GM12878 (cell line): ENCODE data around the gene PON3. TPM values are rescaled to one million over a fixed set of nuclear protein-coding genes. Genes with fewer than 3 reads are reported as not detected.

ENCODE experiments used
- ATAC-seq: fragments of 200-7000 bp; cut with Tn5 transposase; 3 replicates; pipeline ENCODE4 v1.9.1; 2020; ENCODE audit warnings: mild to moderate bottlenecking, moderate library complexity
- BruUV-seq: library from RNA; stranded (reverse); fragments of 400-500 nt; replicated peaks from 2 replicates; lab custom pipeline; 2021; lab: Mats Ljungman, UMichigan
- CTCF ChIA-PET: fragments of 300-600 bp; sonication (Branson Sonifier 250); formaldehyde crosslinking; extraction: SDS; loops from one replicate; lab custom pipeline; 2021; ENCODE audit warnings: inconsistent platforms; lab: Yijun Ruan, JAX
- POLR2A ChIA-PET: fragments of 350-600 bp; formaldehyde crosslinking; extraction: SDS; loops from one replicate; lab custom pipeline; 2021; ENCODE audit warnings: inconsistent platforms; lab: Charles Lee
- RAD21 ChIA-PET: fragments of 300-600 bp; sonication (Branson Sonifier 250); formaldehyde crosslinking; loops from one replicate; lab custom pipeline; 2023; ENCODE audit warnings: antibody characterized with exemption; ENCODE audit not compliant: unreplicated experiment; lab: Charles Lee
- SMC1A ChIA-PET: fragments of 300-600 bp; sonication (Branson Sonifier 250); formaldehyde crosslinking; loops from one replicate; lab custom pipeline; 2023; ENCODE audit not compliant: unreplicated experiment, uncharacterized antibody; lab: Charles Lee
- DNase-seq: peaks from one replicate; pipeline ENCODE4 v3.0.0-alpha.2; 2011; ENCODE audit warnings: low read depth, low spot score
- FAIRE-seq: peaks from 3 replicates; lab custom pipeline; 2011; peaks lifted over from hg19 to GRCh38; lab: Jason Lieb, UNC
- H2AFZ ChIP-seq: 2 replicates; pipeline ENCODE4 v1.6.0; 2011; ENCODE audit warnings: low read depth, low read length, control low read depth; ENCODE audit not compliant: control insufficient read depth
- H3K27ac ChIP-seq: 2 replicates; pipeline ENCODE4 v1.5.1; 2011; ENCODE audit warnings: control low read depth; ENCODE audit not compliant: control insufficient read depth, insufficient read depth
- H3K27me3 ChIP-seq, 2 experiments: replicated peaks in 1 of 2; 2 replicates each; pipeline versions ENCODE4 v1.6.0 to v1.6.1; 2011; ENCODE audit warnings: low read length in 1 of 2; ENCODE audit not compliant: control insufficient read depth in 2 of 2, insufficient read depth in 2 of 2
- H3K36me3 ChIP-seq, 2 experiments: 2 replicates each; pipeline ENCODE4 v1.5.1; 2011; ENCODE audit warnings: low read length in 1 of 2; ENCODE audit not compliant: control insufficient read depth in 2 of 2, insufficient read depth in 2 of 2
- H3K4me1 ChIP-seq: 2 replicates; pipeline ENCODE4 v1.6.1; 2011; ENCODE audit warnings: mild to moderate bottlenecking, low read length, moderate library complexity, mixed read lengths; ENCODE audit not compliant: control insufficient read depth, insufficient read depth
- H3K4me2 ChIP-seq: 2 replicates; pipeline ENCODE4 v1.6.0; 2011; ENCODE audit warnings: control low read depth; ENCODE audit not compliant: control insufficient read depth, insufficient read depth
- H3K4me3 ChIP-seq: fragments of 200-600 bp; sonication (generic); 2 replicates; pipeline ENCODE4 v1.5.1; 2016
- H3K79me2 ChIP-seq: 2 replicates; pipeline ENCODE4 v1.6.0; 2011; ENCODE audit warnings: low read length; ENCODE audit not compliant: control insufficient read depth, insufficient read depth
- H3K9ac ChIP-seq: 2 replicates; pipeline ENCODE4 v1.8.0; 2011; ENCODE audit warnings: low read length, control low read depth, mixed read lengths; ENCODE audit not compliant: control insufficient read depth, insufficient read depth
- H3K9me3 ChIP-seq: replicated peaks from 3 replicates; pipeline ENCODE4 v1.5.1; 2011; ENCODE audit warnings: mild to moderate bottlenecking, low read length; ENCODE audit not compliant: control insufficient read depth, insufficient read depth
- H4K20me1 ChIP-seq: 2 replicates; pipeline ENCODE4 v1.6.0; 2011; ENCODE audit not compliant: control insufficient read depth, insufficient read depth
- CHD2 ChIP-seq: IDR thresholded peaks from 2 replicates; pipeline ENCODE4 v1.6.1; 2011; ENCODE audit warnings: low read depth, low read length, improper control_type of control experiment, borderline replicate concordance
- JUND ChIP-seq: IDR thresholded peaks from 2 replicates; pipeline ENCODE4 v1.6.1; 2012; ENCODE audit warnings: low read depth, mild to moderate bottlenecking, low read length, improper control_type of control experiment, moderate library complexity
- KAT2A ChIP-seq: conservative IDR thresholded peaks from 2 replicates; pipeline ENCODE4 v1.6.1; 2011; ENCODE audit warnings: low read depth, low read length; ENCODE audit not compliant: control insufficient read depth
- WGBS: methylation state at CpG from one replicate; pipeline ENCODE4 v1.1.6; 2016; ENCODE audit warnings: low lambda C conversion rate; ENCODE audit not compliant: insufficient replicate concordance, insufficient coverage; ENCODE audit errors: missing lambda C conversion rate; 5-methylcytosine and 5-hydroxymethylcytosine counted together
- in situ Hi-C: fragments of 300-500 bp; cut with MboI; formaldehyde crosslinking; loops from 9 replicates; pipeline ENCODE4 v1.14.3; 2018; ENCODE audit warnings: mixed read lengths
- intact Hi-C: fragments of 100-400 bp; cut with micrococcal nuclease; formaldehyde crosslinking; loops from one replicate; pipeline ENCODE4 v1.14.2; 2022; ENCODE audit not compliant: unreplicated experiment
- polyA plus RNA-seq, 11 experiments: library from polyadenylated mRNA; depleted of rRNA in 4 of 11; unstranded in 6 of 11; stranded (reverse) in 5 of 11; fragments of >200 nt; fragmentation: Nextera tagmentation in 4 of 11; fragmentation: Illumina TruSeq in 1 of 11; extraction: Ambion mirVana in 4 of 11; extraction: Trizol in 1 of 11; gene quantifications; 1 replicate in 1 of 11; 2 replicates in 10 of 11; pipeline versions ENCODE4 v1.2.1 to v1.2.3, GENCODE V29; 2011 to 2016; ENCODE audit warnings: inconsistent platforms in 2 of 11, missing spikeins in 2 of 11, low read depth in 1 of 11
- total RNA-seq, 4 experiments: library from RNA; depleted of rRNA in 3 of 4; stranded (reverse); fragments of >200 nt in 3 of 4; fragmentation: Illumina TruSeq in 1 of 4; extraction: Trizol in 1 of 4; gene quantifications; 2 replicates each; pipeline versions ENCODE4 v1.2.1 to v1.2.3, GENCODE V29; 2013 to 2021
- TF ChIP-seq, protein P1 (sequence below): fragments of 450-650 bp; formaldehyde crosslinking; IDR thresholded peaks from 2 replicates; pipeline ENCODE4 v1.4.0; 2022; ENCODE audit warnings: mild to moderate bottlenecking, moderate library complexity

PON3 gene
- total and polyA plus RNA-seq, 10 of the 15 experiments (the other 5 are each of a cell fraction or from before 2014, with no cell fraction given) = 0.45 to 2.0 (median 0.91) TPM

DNA sequence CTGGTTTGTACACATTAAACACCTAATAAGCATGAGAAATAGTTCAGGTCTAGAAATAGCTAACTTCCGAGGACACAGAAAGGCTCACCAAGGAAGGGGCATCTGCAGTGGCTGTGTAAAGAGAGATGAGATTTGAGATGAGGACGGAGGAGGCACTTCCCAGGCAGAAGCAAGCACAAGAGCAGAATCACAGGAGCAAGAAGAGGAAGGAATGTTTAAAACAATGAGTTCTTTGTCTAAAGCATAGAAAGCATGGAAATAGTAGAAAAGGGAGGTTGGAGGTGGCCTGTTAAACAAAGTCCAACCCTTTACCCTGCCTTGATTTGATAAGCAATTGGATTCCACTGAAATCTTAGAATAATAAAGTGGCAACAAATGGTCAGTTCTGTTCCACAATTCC is 11.6 kb upstream of the PON3 start:
- WGBS = 24% methylated on average over 2 of the region's 2 CpGs
- ChIA-PET POLR2A (no interaction called here), CTCF (interaction anchor here (0.7 to 1.2 kb wide), 3 partner anchors 12 to 69 kb away, joined by 3 to 4 read pairs (median 3); no protein-coding TSS in a partner anchor), SMC1A (interaction anchor here (2.2 to 3.7 kb wide), 2 partner anchors 22 to 69 kb away, joined by 6 to 17 read pairs; no protein-coding TSS in a partner anchor), RAD21 (interaction anchor here (2.0 kb wide), 1 partner anchor 69 kb away, joined by 12 read pairs; no protein-coding TSS in a partner anchor)
- ATAC-seq (no peak), FAIRE-seq (no peak), DNase-seq (no peak)
- no peaks in the 10 kb centered on the region for H3K4me1 ChIP-seq
- in situ Hi-C loops = no loop called here
- H3K27ac ChIP-seq = no peak overlapping the region
- H3K9ac ChIP-seq = no peak overlapping the region
- no peaks in the 10 kb centered on the region for H4K20me1 ChIP-seq
- TF ChIP-seq CHD2 (no peak), KAT2A (no peak)
- H3K9me3 ChIP-seq = no peaks in the 10 kb centered on the region
- no peaks in the 10 kb centered on the region; a peak in 1 of 4 replicates for H3K36me3 ChIP-seq
- H3K4me2 ChIP-seq = no peak overlapping the region
- intact Hi-C loops = no loop called here
- no peaks in the 10 kb centered on the region for H3K27me3 ChIP-seq
- BruUV-seq = no TSS peak
- no peak overlapping the region for H2AFZ ChIP-seq
- no peak overlapping the region for H3K4me3 ChIP-seq
- no peaks in the 10 kb centered on the region for H3K79me2 ChIP-seq

DNA sequence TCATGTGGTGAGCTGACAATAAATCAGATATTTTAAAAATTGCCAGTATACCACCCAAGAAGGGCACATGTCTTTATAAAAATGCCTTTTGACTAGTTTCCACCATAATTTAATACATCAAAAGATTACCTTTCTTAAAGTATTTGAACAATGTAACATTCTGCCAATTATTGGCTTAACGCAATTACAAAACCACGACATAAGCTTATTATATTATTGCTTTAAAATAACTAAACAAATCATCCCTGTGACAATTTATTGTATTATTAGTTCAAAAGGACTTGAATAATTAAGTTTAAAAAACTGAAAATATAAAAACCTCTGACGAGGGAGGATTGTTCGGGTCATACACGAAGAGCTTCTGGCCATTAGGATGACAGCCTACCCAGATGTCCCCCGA is 9.6 kb upstream of the PON3 start:
- Histone ChIP-seq H3K4me3 (no peak overlapping the region), H2AFZ (no peak overlapping the region), H3K4me1 (no peaks in the 10 kb centered on the region), H3K9me3 (no peaks in the 10 kb centered on the region), H3K27ac (no peak overlapping the region), H3K4me2 (no peak overlapping the region), H3K9ac (no peak overlapping the region), H3K27me3 (no peaks in the 10 kb centered on the region), H3K36me3 (no peaks in the 10 kb centered on the region; a peak in 1 of 4 replicates), H4K20me1 (no peaks in the 10 kb centered on the region), H3K79me2 (no peaks in the 10 kb centered on the region)
- ATAC-seq (no peak), DNase-seq (no peak), FAIRE-seq (no peak)
- intact Hi-C loops = no loop called here
- CTCF ChIA-PET = interaction anchor here (0.9 to 1.7 kb wide), 2 partner anchors 70 to 282 kb away, joined by 3 to 5 read pairs; no protein-coding TSS in a partner anchor
- no TSS peak for BruUV-seq
- POLR2A ChIA-PET = interaction anchor here (1.5 kb wide), 1 partner anchor 65 kb away, joined by 3 read pairs; no protein-coding TSS in a partner anchor
- TF ChIP-seq, protein P1, sequence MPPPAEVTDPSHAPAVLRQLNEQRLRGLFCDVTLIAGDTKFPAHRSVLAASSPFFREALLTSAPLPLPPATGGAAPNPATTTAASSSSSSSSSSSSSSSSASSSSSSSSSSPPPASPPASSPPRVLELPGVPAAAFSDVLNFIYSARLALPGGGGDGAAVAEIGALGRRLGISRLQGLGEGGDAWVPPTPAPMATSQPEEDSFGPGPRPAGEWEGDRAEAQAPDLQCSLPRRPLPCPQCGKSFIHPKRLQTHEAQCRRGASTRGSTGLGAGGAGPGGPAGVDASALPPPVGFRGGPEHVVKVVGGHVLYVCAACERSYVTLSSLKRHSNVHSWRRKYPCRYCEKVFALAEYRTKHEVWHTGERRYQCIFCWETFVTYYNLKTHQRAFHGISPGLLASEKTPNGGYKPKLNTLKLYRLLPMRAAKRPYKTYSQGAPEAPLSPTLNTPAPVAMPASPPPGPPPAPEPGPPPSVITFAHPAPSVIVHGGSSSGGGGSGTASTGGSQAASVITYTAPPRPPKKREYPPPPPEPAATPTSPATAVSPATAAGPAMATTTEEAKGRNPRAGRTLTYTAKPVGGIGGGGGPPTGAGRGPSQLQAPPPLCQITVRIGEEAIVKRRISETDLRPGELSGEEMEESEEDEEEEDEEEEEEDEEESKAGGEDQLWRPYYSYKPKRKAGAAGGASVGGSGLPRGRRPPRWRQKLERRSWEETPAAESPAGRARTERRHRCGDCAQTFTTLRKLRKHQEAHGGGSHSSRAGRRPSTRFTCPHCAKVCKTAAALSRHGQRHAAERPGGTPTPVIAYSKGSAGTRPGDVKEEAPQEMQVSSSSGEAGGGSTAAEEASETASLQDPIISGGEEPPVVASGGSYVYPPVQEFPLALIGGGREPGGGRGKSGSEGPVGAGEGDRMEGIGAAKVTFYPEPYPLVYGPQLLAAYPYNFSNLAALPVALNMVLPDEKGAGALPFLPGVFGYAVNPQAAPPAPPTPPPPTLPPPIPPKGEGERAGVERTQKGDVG (CRISPR knock-in tag) = no peak
- no peak for TF ChIP-seq JUND
- RAD21 ChIA-PET = interaction anchor here (1.1 to 2.0 kb wide), 3 partner anchors 10 to 71 kb away, joined by 3 to 12 read pairs (median 3); partner anchors contain the start of gene PON3
- in situ Hi-C loops = no loop called here
- SMC1A ChIA-PET = interaction anchor here (1.0 to 3.7 kb wide), 9 partner anchors 9 to 286 kb away, joined by 3 to 17 read pairs (median 4); partner anchors contain the start of gene PON3
- 63% methylated on average over 6 of the region's 6 CpGs for WGBS
